H1 (cell line): Measurements from ENCODE around the gene BEAN1. TPM values are rescaled to one million over a fixed set of nuclear protein-coding genes. Genes with fewer than 3 reads are reported as not detected.
"Not testable (repeated sequence)": the region's sequence is repeated elsewhere in the genome, so short reads cannot be mapped to it uniquely, and the experiment has no call there.

Experiments used
- CTCF ChIA-PET: fragments of 300-600 bp; sonication (Branson Sonifier 250); formaldehyde crosslinking; loops from one replicate; lab custom pipeline; 2021; ENCODE audit not compliant: partially characterized antibody; lab: Charles Lee
- POLR2A ChIA-PET: fragments of 300-600 bp; sonication (Branson Sonifier 250); formaldehyde crosslinking; loops from one replicate; lab custom pipeline; 2021; ENCODE audit warnings: inconsistent platforms; ENCODE audit not compliant: partially characterized antibody; lab: Charles Lee
- DNase-seq, 2 experiments: peaks; one replicate each; pipeline versions ENCODE4 v3.0.0 to v3.0.0-alpha.2; 2010 to 2022; ENCODE audit warnings: low spot score in 2 of 2, low read depth in 1 of 2, mixed read lengths in 1 of 2
- FAIRE-seq: peaks from 2 replicates; lab custom pipeline; 2011; peaks lifted over from hg19 to GRCh38; lab: Jason Lieb, UNC
- H2AFZ ChIP-seq: 2 replicates; pipeline ENCODE4 v1.8.1; 2012; ENCODE audit warnings: low read length, inconsistent platforms
- H2AK5ac ChIP-seq: 2 replicates; pipeline ENCODE4 v1.6.1; 2013; ENCODE audit warnings: low read depth, low read length
- H2BK120ac ChIP-seq: replicated peaks from 2 replicates; pipeline ENCODE3; 2013; ENCODE audit warnings: low read depth, low read length, inconsistent platforms
- H2BK12ac ChIP-seq: 2 replicates; pipeline ENCODE4 v1.6.1; 2013; ENCODE audit warnings: low read depth, low read length
- H2BK15ac ChIP-seq: 2 replicates; pipeline ENCODE4 v1.6.1; 2013; ENCODE audit warnings: low read length
- H2BK20ac ChIP-seq: 2 replicates; pipeline ENCODE4 v1.6.1; 2013; ENCODE audit warnings: low read length
- H2BK5ac ChIP-seq: 2 replicates; pipeline ENCODE4 v1.6.1; 2013; ENCODE audit warnings: low read depth, low read length
- H3K14ac ChIP-seq: 2 replicates; pipeline ENCODE4 v1.6.1; 2013; ENCODE audit warnings: inconsistent platforms; ENCODE audit not compliant: insufficient read length
- H3K18ac ChIP-seq: 2 replicates; pipeline ENCODE4 v1.6.1; 2013; ENCODE audit warnings: low read length; ENCODE audit errors: extremely low read depth
- H3K23ac ChIP-seq: 2 replicates; pipeline ENCODE4 v1.6.1; 2013; ENCODE audit warnings: inconsistent platforms; ENCODE audit not compliant: insufficient read length
- H3K23me2 ChIP-seq: 2 replicates; pipeline ENCODE4 v1.6.1; 2013; ENCODE audit warnings: low read depth, low read length
- H3K27ac ChIP-seq: 2 replicates; pipeline ENCODE4 v1.6.1; 2011; ENCODE audit warnings: low read depth, low read length, inconsistent platforms
- H3K27me3 ChIP-seq, 4 experiments: replicated peaks in 1 of 4; 1 replicate in 1 of 4; 2 replicates in 3 of 4; pipeline versions ENCODE4 v1.6.1 to v1.8.1; 2011 to 2013; ENCODE audit warnings: low read length in 3 of 4, mild to moderate bottlenecking in 3 of 4, inconsistent platforms in 2 of 4, mixed read lengths in 2 of 4, moderate library complexity in 1 of 4; ENCODE audit not compliant: control insufficient read depth in 3 of 4, insufficient read depth in 3 of 4; ENCODE audit errors: extremely low read depth in 1 of 4
- H3K36me3 ChIP-seq, 4 experiments: 2 replicates each; pipeline versions ENCODE4 v1.6.1 to v1.8.1; 2011 to 2013; ENCODE audit warnings: mild to moderate bottlenecking in 4 of 4, low read length in 3 of 4, moderate library complexity in 2 of 4, control low read depth in 1 of 4, inconsistent platforms in 1 of 4; ENCODE audit not compliant: insufficient read depth in 4 of 4, control insufficient read depth in 2 of 4
- H3K4ac ChIP-seq: replicated peaks from 2 replicates; pipeline ENCODE3; 2013; ENCODE audit warnings: low read length, low read depth, mixed read lengths, inconsistent platforms; ENCODE audit not compliant: insufficient read length
- H3K4me1 ChIP-seq, 4 experiments: replicated peaks in 1 of 4; 1 replicate in 1 of 4; 2 replicates in 3 of 4; pipeline versions ENCODE4 v1.6.1 to v1.8.1; 2011 to 2013; ENCODE audit warnings: low read length in 3 of 4, inconsistent platforms in 2 of 4, mixed read lengths in 1 of 4; ENCODE audit not compliant: insufficient read depth in 4 of 4, control insufficient read depth in 3 of 4
- H3K4me2 ChIP-seq, 2 experiments: 2 replicates each; pipeline versions ENCODE4 v1.6.1 to v1.8.1; 2011 to 2013; ENCODE audit warnings: low read depth in 2 of 2, low read length in 2 of 2, control low read depth in 1 of 2, inconsistent platforms in 1 of 2, mild to moderate bottlenecking in 1 of 2; ENCODE audit not compliant: insufficient read depth in 1 of 2
- H3K4me3 ChIP-seq, 4 experiments: fragments of 200-600, 300-600 bp in 1 of 4; sonication (generic), shearing (Covaris generic), sonication (Bioruptor Twin) in 1 of 4; 2 replicates each; pipeline versions ENCODE4 v1.5.1 to v1.8.1; 2011 to 2016; ENCODE audit warnings: low read length in 4 of 4, low read depth in 3 of 4, control low read depth in 2 of 4, inconsistent platforms in 2 of 4, mild to moderate bottlenecking in 2 of 4, mixed read lengths in 1 of 4, moderate library complexity in 1 of 4; ENCODE audit not compliant: insufficient read depth in 2 of 4; ENCODE audit errors: extremely low read depth in 1 of 4
- H3K56ac ChIP-seq: replicated peaks from 2 replicates; pipeline ENCODE3; 2013; ENCODE audit warnings: low read depth, mild to moderate bottlenecking, mixed read lengths, low read length, inconsistent platforms; ENCODE audit not compliant: insufficient read length
- H3K79me1 ChIP-seq: 2 replicates; pipeline ENCODE4 v1.6.1; 2013; ENCODE audit warnings: low read depth, low read length, control low read depth
- H3K79me2 ChIP-seq, 2 experiments: 2 replicates each; pipeline versions ENCODE4 v1.6.1 to v1.8.1; 2012 to 2013; ENCODE audit warnings: low read length in 2 of 2, mild to moderate bottlenecking in 2 of 2, inconsistent platforms in 1 of 2; ENCODE audit not compliant: insufficient read depth in 2 of 2, control insufficient read depth in 1 of 2
- H3K9ac ChIP-seq, 4 experiments: replicated peaks in 1 of 4; 1 replicate in 1 of 4; 2 replicates in 3 of 4; pipeline versions ENCODE4 v1.6.1 to v1.8.1; 2011 to 2013; ENCODE audit warnings: low read depth in 3 of 4, low read length in 3 of 4, control low read depth in 2 of 4, mild to moderate bottlenecking in 2 of 4, moderate library complexity in 2 of 4, inconsistent platforms in 1 of 4; ENCODE audit errors: extremely low read depth in 1 of 4
- H3K9me3 ChIP-seq, 2 experiments: 2 replicates each; pipeline versions ENCODE4 v1.6.1 to v1.8.1; 2012 to 2013; ENCODE audit warnings: mild to moderate bottlenecking in 2 of 2, moderate library complexity in 2 of 2, control low read depth in 1 of 2, inconsistent platforms in 1 of 2, low read depth in 1 of 2, low read length in 1 of 2, mixed read lengths in 1 of 2; ENCODE audit not compliant: insufficient read depth in 2 of 2
- H4K20me1 ChIP-seq, 2 experiments: replicated peaks in 1 of 2; 2 replicates each; pipeline versions ENCODE3 to v1.8.1; 2011 to 2013; ENCODE audit warnings: inconsistent platforms in 2 of 2, low read length in 2 of 2, mild to moderate bottlenecking in 1 of 2; ENCODE audit not compliant: insufficient read depth in 2 of 2, control insufficient read depth in 1 of 2
- H4K5ac ChIP-seq: 2 replicates; pipeline ENCODE4 v1.6.1; 2013; ENCODE audit warnings: low read length, low read depth, mixed read lengths, inconsistent platforms; ENCODE audit not compliant: insufficient read length
- H4K8ac ChIP-seq: 2 replicates; pipeline ENCODE4 v1.8.0; 2013; ENCODE audit warnings: mild to moderate bottlenecking, moderate library complexity, low read length, inconsistent platforms; ENCODE audit not compliant: insufficient read depth; ENCODE audit errors: extremely low read depth
- H4K91ac ChIP-seq: replicated peaks from 2 replicates; pipeline ENCODE3; 2013; ENCODE audit warnings: low read length, mixed read lengths, inconsistent platforms; ENCODE audit not compliant: insufficient read length
- WGBS, 2 experiments: shearing (Covaris generic) in 1 of 2; methylation state at CpG; one replicate each; pipeline versions ENCODE4 v1.1.6 to v1.1.7; 2013 to 2015; ENCODE audit warnings: low lambda C conversion rate in 2 of 2, mixed read lengths in 2 of 2, inconsistent platforms in 1 of 2, low coverage in 1 of 2, missing lambda C conversion rate in 1 of 2; ENCODE audit not compliant: insufficient replicate concordance in 2 of 2, insufficient coverage in 1 of 2, insufficient read length in 1 of 2; ENCODE audit errors: extremely low coverage in 1 of 2, missing lambda C conversion rate in 1 of 2; 5-methylcytosine and 5-hydroxymethylcytosine counted together
- polyA plus RNA-seq, 7 experiments: library from polyadenylated mRNA; depleted of rRNA in 3 of 7; stranded (reverse) in 5 of 7; unstranded in 2 of 7; fragments of >200 nt in 5 of 7; fragments of 200-250 nt in 2 of 7; gene quantifications; 1 replicate in 5 of 7; 2 replicates in 1 of 7; 4 replicates in 1 of 7; pipeline versions ENCODE4 v1.2.1 to v1.2.3, GENCODE V29; 2011 to 2013; ENCODE audit warnings: missing spikeins in 2 of 7, mixed read lengths in 2 of 7
- total RNA-seq: library from RNA; stranded (reverse); fragmentation: NEBNext Ultra II Directional; extraction: Animal tissue kit (Norgen Biotek cat#: 25700); gene quantifications from 2 replicates; pipeline ENCODE4 v1.2.1, GENCODE V29; 2021

BEAN1 gene
- total and polyA plus RNA-seq, 2 of the 8 experiments (the other 6 are each of a cell fraction or from before 2014, with no cell fraction given) = 0.08 TPM; not detected in 1

DNA sequence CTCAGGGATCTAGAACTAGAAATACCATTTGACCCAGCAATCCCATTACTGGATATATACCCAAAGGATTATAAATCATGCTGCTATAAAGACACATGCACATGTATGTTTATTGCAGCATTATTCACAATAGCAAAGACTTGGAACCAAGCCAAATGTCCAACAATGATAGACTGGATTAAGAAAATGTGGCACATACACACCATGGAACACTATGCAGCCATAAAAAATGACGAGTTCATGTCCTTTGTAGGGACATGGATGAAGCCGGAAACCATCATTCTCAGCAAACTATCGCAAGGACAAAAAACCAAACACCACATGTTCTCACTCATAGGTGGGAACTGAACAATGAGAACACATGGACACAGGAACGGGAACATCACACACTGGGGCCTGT, 74.5 kb downstream of the BEAN1 start:
- H2BK12ac ChIP-seq, H3K27me3 ChIP-seq, H3K4me3 ChIP-seq, H4K91ac ChIP-seq, H3K14ac ChIP-seq, H3K36me3 ChIP-seq, H3K79me2 ChIP-seq, H3K4ac ChIP-seq, DNase-seq, H3K9me3 ChIP-seq, H3K18ac ChIP-seq, H3K23ac ChIP-seq, H2BK20ac ChIP-seq, FAIRE-seq, H4K20me1 ChIP-seq, H2BK5ac ChIP-seq, H2BK120ac ChIP-seq, H3K23me2 ChIP-seq, H3K4me2 ChIP-seq, CTCF ChIA-PET, POLR2A ChIA-PET, H2BK15ac ChIP-seq, H4K5ac ChIP-seq, H2AK5ac ChIP-seq, H3K9ac ChIP-seq, H3K79me1 ChIP-seq, H3K27ac ChIP-seq, H2AFZ ChIP-seq, H3K56ac ChIP-seq, H3K4me1 ChIP-seq, H4K8ac ChIP-seq: not testable (repeated sequence)
- 78% methylated on average over 4 of the region's 4 CpGs; no CpG with 5 or more reads in 1 of the 2 experiments for WGBS, 2 experiments
